Ishikawa (cell line): ENCODE results near the gene CDK5RAP1.

Source experiments
- CEBPB ChIP-seq: IDR thresholded peaks from 2 replicates; pipeline ENCODE4 v1.6.1; 2012
- EGR1 ChIP-seq: IDR thresholded peaks from 2 replicates; pipeline ENCODE4 v1.6.1; 2012
- EP300 ChIP-seq: IDR thresholded peaks from 2 replicates; pipeline ENCODE4 v1.6.1; 2012; ENCODE audit warnings: borderline replicate concordance
- NFIC ChIP-seq: IDR thresholded peaks from 2 replicates; pipeline ENCODE4 v1.6.1; 2012
- RAD21 ChIP-seq: IDR thresholded peaks from 2 replicates; pipeline ENCODE4 v1.6.1; 2012; ENCODE audit warnings: low read depth
- TF ChIP-seq, protein P1 (sequence below): IDR thresholded peaks from 2 replicates; pipeline ENCODE4 v1.6.1; 2012

GRCh38 chr20:33349493-33349892 is 51.8 kb downstream of the CDK5RAP1 start:
- TF ChIP-seq NFIC: no peak
- TF ChIP-seq RAD21: no peak
- no peak for TF ChIP-seq CEBPB
- no peak for TF ChIP-seq EP300
- TF ChIP-seq EGR1: no peak
- TF ChIP-seq, protein P1, sequence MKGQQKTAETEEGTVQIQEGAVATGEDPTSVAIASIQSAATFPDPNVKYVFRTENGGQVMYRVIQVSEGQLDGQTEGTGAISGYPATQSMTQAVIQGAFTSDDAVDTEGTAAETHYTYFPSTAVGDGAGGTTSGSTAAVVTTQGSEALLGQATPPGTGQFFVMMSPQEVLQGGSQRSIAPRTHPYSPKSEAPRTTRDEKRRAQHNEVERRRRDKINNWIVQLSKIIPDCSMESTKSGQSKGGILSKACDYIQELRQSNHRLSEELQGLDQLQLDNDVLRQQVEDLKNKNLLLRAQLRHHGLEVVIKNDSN: no peak
